SK-N-SH treated with all-trans-retinoic acid at 6 μM for 48 hours (cell line): ENCODE data around the gene GRIK4.

Experiments
- BACH2 ChIP-seq: fragments of 250-450 bp; sonication (Bioruptor Pico); IDR thresholded peaks from 2 replicates; pipeline ENCODE4 v1.9.0; 2021; ENCODE audit warnings: mild to moderate bottlenecking, borderline replicate concordance
- CSDC2 ChIP-seq: fragments of 250-450 bp; sonication (Bioruptor Pico); IDR thresholded peaks from 2 replicates; pipeline ENCODE4 v1.5.0; 2020; ENCODE audit warnings: mild to moderate bottlenecking, moderate library complexity
- ESRRG ChIP-seq: fragments of 250-450 bp; sonication (Bioruptor Pico); IDR thresholded peaks from 2 replicates; pipeline ENCODE4 v1.6.1; 2021; ENCODE audit warnings: mild to moderate bottlenecking
- ISL1 ChIP-seq: fragments of 250-450 bp; sonication (Bioruptor Pico); IDR thresholded peaks from 2 replicates; pipeline ENCODE4 v2.1.2; 2022; ENCODE audit warnings: mild to moderate bottlenecking, moderate library complexity
- RARB ChIP-seq: fragments of 250-450 bp; sonication (Bioruptor Pico); IDR thresholded peaks from 2 replicates; pipeline ENCODE4 v1.8.0; 2021; ENCODE audit warnings: mild to moderate bottlenecking, moderate library complexity
- SNAI2 ChIP-seq: fragments of 250-450 bp; sonication (Bioruptor Pico); IDR thresholded peaks from 2 replicates; pipeline ENCODE4 v1.5.0; 2020; ENCODE audit warnings: mild to moderate bottlenecking, moderate library complexity
- TCF4 ChIP-seq: fragments of 250-450 bp; sonication (Bioruptor Pico); IDR thresholded peaks from 2 replicates; pipeline ENCODE4 v1.8.0; 2021; ENCODE audit warnings: mild to moderate bottlenecking, moderate library complexity, borderline replicate concordance
- TOX ChIP-seq: fragments of 250-450 bp; sonication (Bioruptor Pico); IDR thresholded peaks from 2 replicates; pipeline ENCODE4 v1.8.0; 2021; ENCODE audit warnings: mild to moderate bottlenecking, moderate library complexity, borderline replicate concordance
- ZC3H10 ChIP-seq: fragments of 250-450 bp; sonication (Bioruptor Pico); IDR thresholded peaks from 2 replicates; pipeline ENCODE4 v1.5.1; 2021; ENCODE audit warnings: mild to moderate bottlenecking, moderate library complexity
- ZFP3 ChIP-seq: fragments of 250-450 bp; sonication (Bioruptor Pico); IDR thresholded peaks from 2 replicates; pipeline ENCODE4 v1.5.0; 2020; ENCODE audit warnings: mild to moderate bottlenecking, moderate library complexity
- ZFP30 ChIP-seq: fragments of 450-650 bp; formaldehyde crosslinking; IDR thresholded peaks from 2 replicates; pipeline ENCODE4 v1.5.0; 2022; ENCODE audit warnings: mild to moderate bottlenecking, moderate library complexity
- ZNF70 ChIP-seq: fragments of 450-650 bp; formaldehyde crosslinking; IDR thresholded peaks from 2 replicates; pipeline ENCODE4 v1.5.0; 2020; ENCODE audit warnings: mild to moderate bottlenecking, moderate library complexity
- TF ChIP-seq, protein P1 (sequence below): fragments of 250-450 bp; sonication (Bioruptor Pico); IDR thresholded peaks from 2 replicates; pipeline ENCODE4 v1.8.0; 2020; ENCODE audit warnings: mild to moderate bottlenecking, moderate library complexity, borderline replicate concordance
- TF ChIP-seq, protein P2 (sequence below): fragments of 250-450 bp; sonication (Bioruptor Pico); IDR thresholded peaks from 2 replicates; pipeline ENCODE4 v1.5.0; 2020; ENCODE audit warnings: mild to moderate bottlenecking, moderate library complexity

DNA sequence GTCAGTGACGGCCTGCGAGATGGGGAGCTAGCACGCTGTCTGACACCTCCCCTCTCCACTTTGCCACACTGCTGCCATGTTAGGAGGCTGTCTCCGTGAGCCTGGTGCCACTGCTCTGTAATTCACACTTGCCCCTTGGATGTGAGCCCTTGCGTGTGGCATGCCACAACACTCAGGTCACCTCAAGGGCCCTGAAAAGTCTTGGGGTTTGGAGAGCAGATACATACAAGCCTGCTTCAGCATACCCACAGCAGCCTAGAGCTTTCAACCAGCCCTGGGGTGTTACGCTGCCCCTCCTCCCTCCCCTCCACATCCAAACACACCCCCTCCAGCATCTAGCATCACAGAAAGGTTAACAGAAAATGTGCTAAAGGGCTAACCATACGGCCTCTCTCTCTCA lies 442.8 kb downstream of the GRIK4 start:
- TF ChIP-seq ZFP30 (CRISPR knock-in tag) = no peak
- TF ChIP-seq, protein P1, sequence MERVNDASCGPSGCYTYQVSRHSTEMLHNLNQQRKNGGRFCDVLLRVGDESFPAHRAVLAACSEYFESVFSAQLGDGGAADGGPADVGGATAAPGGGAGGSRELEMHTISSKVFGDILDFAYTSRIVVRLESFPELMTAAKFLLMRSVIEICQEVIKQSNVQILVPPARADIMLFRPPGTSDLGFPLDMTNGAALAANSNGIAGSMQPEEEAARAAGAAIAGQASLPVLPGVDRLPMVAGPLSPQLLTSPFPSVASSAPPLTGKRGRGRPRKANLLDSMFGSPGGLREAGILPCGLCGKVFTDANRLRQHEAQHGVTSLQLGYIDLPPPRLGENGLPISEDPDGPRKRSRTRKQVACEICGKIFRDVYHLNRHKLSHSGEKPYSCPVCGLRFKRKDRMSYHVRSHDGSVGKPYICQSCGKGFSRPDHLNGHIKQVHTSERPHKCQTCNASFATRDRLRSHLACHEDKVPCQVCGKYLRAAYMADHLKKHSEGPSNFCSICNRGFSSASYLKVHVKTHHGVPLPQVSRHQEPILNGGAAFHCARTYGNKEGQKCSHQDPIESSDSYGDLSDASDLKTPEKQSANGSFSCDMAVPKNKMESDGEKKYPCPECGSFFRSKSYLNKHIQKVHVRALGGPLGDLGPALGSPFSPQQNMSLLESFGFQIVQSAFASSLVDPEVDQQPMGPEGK (CRISPR knock-in tag) = no peak
- TF ChIP-seq ZC3H10 (CRISPR knock-in tag) = no peak
- TF ChIP-seq ZNF70 = no peak
- TF ChIP-seq BACH2 = no peak
- no peak for TF ChIP-seq RARB (CRISPR knock-in tag)
- no peak for TF ChIP-seq SNAI2 (CRISPR knock-in tag)
- no peak for TF ChIP-seq ZFP3
- TF ChIP-seq, protein P2, sequence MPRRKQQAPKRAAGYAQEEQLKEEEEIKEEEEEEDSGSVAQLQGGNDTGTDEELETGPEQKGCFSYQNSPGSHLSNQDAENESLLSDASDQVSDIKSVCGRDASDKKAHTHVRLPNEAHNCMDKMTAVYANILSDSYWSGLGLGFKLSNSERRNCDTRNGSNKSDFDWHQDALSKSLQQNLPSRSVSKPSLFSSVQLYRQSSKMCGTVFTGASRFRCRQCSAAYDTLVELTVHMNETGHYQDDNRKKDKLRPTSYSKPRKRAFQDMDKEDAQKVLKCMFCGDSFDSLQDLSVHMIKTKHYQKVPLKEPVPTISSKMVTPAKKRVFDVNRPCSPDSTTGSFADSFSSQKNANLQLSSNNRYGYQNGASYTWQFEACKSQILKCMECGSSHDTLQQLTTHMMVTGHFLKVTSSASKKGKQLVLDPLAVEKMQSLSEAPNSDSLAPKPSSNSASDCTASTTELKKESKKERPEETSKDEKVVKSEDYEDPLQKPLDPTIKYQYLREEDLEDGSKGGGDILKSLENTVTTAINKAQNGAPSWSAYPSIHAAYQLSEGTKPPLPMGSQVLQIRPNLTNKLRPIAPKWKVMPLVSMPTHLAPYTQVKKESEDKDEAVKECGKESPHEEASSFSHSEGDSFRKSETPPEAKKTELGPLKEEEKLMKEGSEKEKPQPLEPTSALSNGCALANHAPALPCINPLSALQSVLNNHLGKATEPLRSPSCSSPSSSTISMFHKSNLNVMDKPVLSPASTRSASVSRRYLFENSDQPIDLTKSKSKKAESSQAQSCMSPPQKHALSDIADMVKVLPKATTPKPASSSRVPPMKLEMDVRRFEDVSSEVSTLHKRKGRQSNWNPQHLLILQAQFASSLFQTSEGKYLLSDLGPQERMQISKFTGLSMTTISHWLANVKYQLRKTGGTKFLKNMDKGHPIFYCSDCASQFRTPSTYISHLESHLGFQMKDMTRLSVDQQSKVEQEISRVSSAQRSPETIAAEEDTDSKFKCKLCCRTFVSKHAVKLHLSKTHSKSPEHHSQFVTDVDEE (CRISPR knock-in tag) = no peak
- TF ChIP-seq ESRRG (CRISPR knock-in tag) = no peak
- no peak for TF ChIP-seq ISL1 (CRISPR knock-in tag)
- no peak for TF ChIP-seq CSDC2 (CRISPR knock-in tag)
- no peak for TF ChIP-seq TOX (CRISPR knock-in tag)
- TF ChIP-seq TCF4 = no peak
